SH-SY5Y (cell line): Measurements from ENCODE around the gene BAIAP2.

Source experiments
- GATA2 ChIP-seq: IDR thresholded peaks from 2 replicates; pipeline ENCODE4 v1.6.1; 2011; ENCODE audit warnings: mild to moderate bottlenecking, low read depth, low read length
- GATA3 ChIP-seq: IDR thresholded peaks from 2 replicates; pipeline ENCODE4 v1.6.1; 2011; ENCODE audit warnings: low read depth, mild to moderate bottlenecking, low read length, moderate library complexity

DNA sequence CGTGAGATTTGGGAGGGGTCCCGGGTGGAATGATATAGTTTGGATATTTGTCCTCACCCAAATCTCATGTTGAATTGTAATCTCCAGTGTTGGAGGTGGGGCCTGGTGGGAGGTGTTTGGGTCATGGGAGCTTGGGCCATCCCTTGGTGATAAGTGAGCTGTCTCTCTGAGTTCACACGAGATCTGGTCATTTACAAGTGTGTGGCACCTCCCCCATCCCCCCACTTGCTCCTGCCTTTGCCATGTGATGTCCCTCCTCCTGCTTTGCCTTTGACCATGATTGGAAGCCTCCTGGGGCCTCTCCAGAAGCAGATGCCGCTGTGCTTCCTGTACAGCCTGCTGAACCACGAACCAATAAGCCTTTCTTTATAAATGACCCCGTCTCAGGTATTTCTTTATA, 21.3 kb upstream of the BAIAP2 start:
- TF ChIP-seq GATA2 (no peak), GATA3 (no peak)
